Vagina (tissue), 2 donors: ENCODE measurements around the gene LCMT1.

Experiments used
- CTCF ChIP-seq, 3 experiments: fragments of 450-650 bp in 2 of 3; fragments of 200-600 bp in 1 of 3; sonication (generic) in 1 of 3; IDR thresholded peaks; one replicate each; pipeline ENCODE4 v1.5.1; 2017 to 2019; ENCODE audit warnings: antibody characterized with exemption in 3 of 3, mild to moderate bottlenecking in 2 of 3, moderate library complexity in 2 of 3
- POLR2A ChIP-seq, 2 donors: fragments of 450-650 bp; IDR thresholded peaks; one replicate each; pipeline ENCODE4 v1.6.1; 2017; ENCODE audit warnings: antibody characterized with exemption in 2 of 2, mild to moderate bottlenecking in 2 of 2, moderate library complexity in 2 of 2

- TF ChIP-seq POLR2A (IDR thresholded peaks at IDR 0.05), result no peak
- TF ChIP-seq CTCF (IDR thresholded peaks at IDR 0.05), result no peak
Measured at GRCh38 chr16:25165284-25165683, 53.7 kb downstream of the LCMT1 start.
